DOHH2 (cell line): Measurements from ENCODE around the gene MRTO4.
"Not testable (repeated sequence)": the region's sequence is repeated elsewhere in the genome, so short reads cannot be mapped to it uniquely, and the experiment has no call there.

Source experiments
- H3F3A ChIP-seq: fragments of 200-600 bp; sonication (generic), shearing (Covaris generic); 2 replicates; pipeline ENCODE4 v1.6.0; 2016; ENCODE audit warnings: antibody characterized with exemption, mild to moderate bottlenecking; ENCODE audit not compliant: control insufficient read depth, insufficient read depth
- H3K27ac ChIP-seq: fragments of 200-600 bp; sonication (generic); 2 replicates; pipeline ENCODE4 v1.5.1; 2014; ENCODE audit warnings: low read depth, mild to moderate bottlenecking, low read length, moderate library complexity
- H3K27me3 ChIP-seq: fragments of 200-600 bp; sonication (generic); 2 replicates; pipeline ENCODE4 v1.6.1; 2014; ENCODE audit warnings: mild to moderate bottlenecking, low read length, mixed read lengths; ENCODE audit not compliant: control insufficient read depth
- H3K36me3 ChIP-seq: fragments of 200-600 bp; sonication (generic); 2 replicates; pipeline ENCODE4 v1.6.1; 2014; ENCODE audit warnings: mild to moderate bottlenecking, low read length, moderate library complexity, mixed read lengths; ENCODE audit not compliant: control insufficient read depth
- H3K4me1 ChIP-seq: fragments of 200-600 bp; sonication (generic); 2 replicates; pipeline ENCODE4 v1.6.1; 2014; ENCODE audit warnings: mild to moderate bottlenecking, low read length, mixed read lengths; ENCODE audit not compliant: control insufficient read depth
- H3K4me2 ChIP-seq: fragments of 200-600 bp; sonication (generic); 2 replicates; pipeline ENCODE4 v1.6.0; 2014; ENCODE audit warnings: mild to moderate bottlenecking, low read length, moderate library complexity
- H3K4me3 ChIP-seq: fragments of 200-600 bp; sonication (generic); 2 replicates; pipeline ENCODE4 v1.5.1; 2014; ENCODE audit warnings: mild to moderate bottlenecking, low read length, mixed read lengths
- H3K79me2 ChIP-seq: fragments of 200-600 bp; sonication (generic); 2 replicates; pipeline ENCODE4 v1.6.1; 2014; ENCODE audit warnings: mild to moderate bottlenecking, low read length, mixed read lengths; ENCODE audit not compliant: control insufficient read depth
- H3K9me2 ChIP-seq: fragments of 200-600 bp; sonication (generic); replicated peaks from 2 replicates; pipeline ENCODE4 v1.6.1; 2014; ENCODE audit warnings: mild to moderate bottlenecking, low read length, mixed read lengths; ENCODE audit not compliant: control insufficient read depth
- H3K9me3 ChIP-seq: fragments of 200-600 bp; sonication (generic); 2 replicates; pipeline ENCODE4 v1.6.1; 2014; ENCODE audit warnings: antibody characterized with exemption, low read length, mixed read lengths; ENCODE audit not compliant: control insufficient read depth, insufficient read depth
- H4K20me1 ChIP-seq: fragments of 200-600 bp; sonication (generic); 2 replicates; pipeline ENCODE4 v1.6.0; 2014; ENCODE audit warnings: low read depth, mild to moderate bottlenecking, antibody characterized with exemption, low read length, moderate library complexity; ENCODE audit not compliant: control insufficient read depth, insufficient read depth
- EZH2phosphoT487 ChIP-seq: fragments of 200-600 bp; sonication (generic); IDR thresholded peaks from 2 replicates; pipeline ENCODE4 v1.6.1; 2017; ENCODE audit warnings: borderline replicate concordance, mild to moderate bottlenecking, antibody characterized with exemption, low read length, moderate library complexity, mixed read lengths
- TF ChIP-seq, protein P1 (sequence below): fragments of 200-600 bp; sonication (generic); IDR thresholded peaks from one replicate; pipeline ENCODE4 v1.5.1; 2014; ENCODE audit warnings: antibody characterized with exemption, mild to moderate bottlenecking, low read depth, low read length; ENCODE audit not compliant: poor library complexity, severe bottlenecking

The MRTO4 gene

DNA sequence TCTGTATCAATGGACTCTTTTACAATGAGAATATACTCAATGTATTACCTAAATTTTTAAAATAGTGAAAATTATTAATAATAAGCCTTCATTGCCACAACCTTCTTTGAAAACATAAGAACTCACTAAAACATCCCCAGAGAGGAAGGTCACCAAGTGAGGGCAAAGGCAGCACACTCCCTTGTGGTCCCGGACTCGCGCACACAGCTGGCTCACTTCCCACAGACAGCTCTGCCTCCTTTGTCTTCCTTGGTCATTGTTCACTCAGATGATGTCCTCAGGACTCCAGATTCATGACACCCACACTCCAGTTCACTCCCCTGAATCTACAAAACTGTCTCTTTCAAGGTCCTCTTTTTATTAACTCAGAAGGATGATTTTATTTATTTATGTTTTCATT lies 22.4 kb upstream of the MRTO4 start:
- H3K36me3 ChIP-seq, result peaks cover 88% of the 10 kb centered on the region
- no peaks in the 10 kb centered on the region; the same call in 1 of the 2 replicates for H4K20me1 ChIP-seq
- TF ChIP-seq, protein P1, sequence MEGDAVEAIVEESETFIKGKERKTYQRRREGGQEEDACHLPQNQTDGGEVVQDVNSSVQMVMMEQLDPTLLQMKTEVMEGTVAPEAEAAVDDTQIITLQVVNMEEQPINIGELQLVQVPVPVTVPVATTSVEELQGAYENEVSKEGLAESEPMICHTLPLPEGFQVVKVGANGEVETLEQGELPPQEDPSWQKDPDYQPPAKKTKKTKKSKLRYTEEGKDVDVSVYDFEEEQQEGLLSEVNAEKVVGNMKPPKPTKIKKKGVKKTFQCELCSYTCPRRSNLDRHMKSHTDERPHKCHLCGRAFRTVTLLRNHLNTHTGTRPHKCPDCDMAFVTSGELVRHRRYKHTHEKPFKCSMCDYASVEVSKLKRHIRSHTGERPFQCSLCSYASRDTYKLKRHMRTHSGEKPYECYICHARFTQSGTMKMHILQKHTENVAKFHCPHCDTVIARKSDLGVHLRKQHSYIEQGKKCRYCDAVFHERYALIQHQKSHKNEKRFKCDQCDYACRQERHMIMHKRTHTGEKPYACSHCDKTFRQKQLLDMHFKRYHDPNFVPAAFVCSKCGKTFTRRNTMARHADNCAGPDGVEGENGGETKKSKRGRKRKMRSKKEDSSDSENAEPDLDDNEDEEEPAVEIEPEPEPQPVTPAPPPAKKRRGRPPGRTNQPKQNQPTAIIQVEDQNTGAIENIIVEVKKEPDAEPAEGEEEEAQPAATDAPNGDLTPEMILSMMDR, result no peak
- TF ChIP-seq EZH2phosphoT487, result no peak

DNA sequence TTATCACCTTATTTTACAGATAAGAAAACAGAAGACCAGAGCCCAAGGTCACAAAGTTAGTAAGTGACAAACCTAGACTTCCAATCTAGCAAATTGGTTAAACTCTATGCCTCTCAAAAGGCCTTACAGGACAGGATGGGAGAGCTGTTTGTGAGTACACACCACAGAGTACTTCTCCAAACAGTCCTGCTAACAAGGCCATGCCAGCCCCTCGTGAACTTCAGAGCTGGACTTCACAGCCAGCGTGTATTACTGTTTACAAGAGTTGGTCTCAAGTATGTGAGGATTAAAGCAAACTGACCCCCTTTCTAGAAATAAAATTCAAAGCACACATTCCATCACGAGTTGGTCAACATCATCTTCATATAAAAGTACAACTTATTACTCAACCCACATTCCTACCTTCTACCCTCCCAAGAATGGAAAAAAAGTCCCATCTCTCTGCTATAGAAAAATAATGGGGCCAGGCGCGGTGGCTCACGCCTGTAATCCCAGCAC lies 21.7 kb upstream of the MRTO4 start:
- TF ChIP-seq, protein P1, result no peak
- no peak for TF ChIP-seq EZH2phosphoT487
- Histone ChIP-seq H3K9me3 (no peaks in the 10 kb centered on the region), H3K4me2 (no peak overlapping the region), H3K27me3 (no peaks in the 10 kb centered on the region), H3K4me1 (no peaks in the 10 kb centered on the region), H3K79me2 (no peaks in the 10 kb centered on the region), H4K20me1 (no peaks in the 10 kb centered on the region), H3K9me2 (no peaks in the 10 kb centered on the region), H3K27ac (no peak overlapping the region), H3K4me3 (no peak overlapping the region), H3K36me3 (peaks cover 88% of the 10 kb centered on the region), H3F3A (no peaks in the 10 kb centered on the region)

More for the DNA sequence above, 22.4 kb upstream of the MRTO4 start:
- Histone ChIP-seq H3K4me2 (no peak overlapping the region), H3K9me3 (no peaks in the 10 kb centered on the region), H3K27ac (no peak overlapping the region), H3F3A (no peaks in the 10 kb centered on the region), H3K79me2 (no peaks in the 10 kb centered on the region), H3K4me3 (no peak overlapping the region), H3K4me1 (no peaks in the 10 kb centered on the region), H3K27me3 (no peaks in the 10 kb centered on the region), H3K9me2 (no peaks in the 10 kb centered on the region)

DNA sequence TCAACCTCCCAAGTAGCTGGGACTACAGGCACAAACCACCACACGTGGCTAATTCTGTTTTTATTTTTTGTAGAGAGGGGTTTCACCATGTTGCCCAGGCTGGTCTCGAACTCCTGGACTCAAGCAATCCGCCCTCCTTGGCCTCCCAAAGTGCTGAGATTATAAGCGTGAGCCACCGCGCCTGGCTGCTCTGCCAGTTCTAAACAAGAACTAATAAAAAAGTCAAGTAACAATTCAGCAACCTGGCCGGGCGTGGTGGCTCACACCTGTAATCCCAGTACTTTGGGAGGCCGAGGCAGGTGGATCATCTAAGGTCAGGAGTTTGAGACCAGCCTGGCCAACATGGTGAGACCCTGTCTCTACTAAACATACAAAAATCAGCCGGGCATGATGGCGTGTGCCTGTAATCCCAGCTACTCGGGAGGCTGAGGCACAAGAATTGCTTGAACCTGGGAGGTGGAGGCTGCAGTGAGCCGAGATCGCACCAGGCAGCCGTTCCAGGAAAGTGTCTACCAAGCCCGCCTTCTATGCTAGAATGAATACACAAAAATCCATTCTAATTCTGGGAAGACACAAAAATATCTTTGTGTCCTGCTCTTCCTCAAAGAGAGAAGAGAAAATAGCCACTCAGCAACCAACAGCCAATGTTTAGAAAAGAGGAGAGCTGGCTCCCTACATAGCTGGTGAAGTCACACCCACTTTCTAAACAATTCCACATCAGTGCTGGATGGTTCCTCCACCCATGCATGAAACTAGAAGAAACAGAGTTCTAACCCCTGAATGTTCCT lies 19.7 kb upstream of the MRTO4 start:
- not testable (repeated sequence) for H3K9me2 ChIP-seq, H3F3A ChIP-seq, H3K27ac ChIP-seq, H4K20me1 ChIP-seq, H3K27me3 ChIP-seq, H3K4me2 ChIP-seq, H3K9me3 ChIP-seq, H3K4me3 ChIP-seq, H3K4me1 ChIP-seq, H3K79me2 ChIP-seq
- peaks cover 78% of the 10 kb centered on the region for H3K36me3 ChIP-seq

DNA sequence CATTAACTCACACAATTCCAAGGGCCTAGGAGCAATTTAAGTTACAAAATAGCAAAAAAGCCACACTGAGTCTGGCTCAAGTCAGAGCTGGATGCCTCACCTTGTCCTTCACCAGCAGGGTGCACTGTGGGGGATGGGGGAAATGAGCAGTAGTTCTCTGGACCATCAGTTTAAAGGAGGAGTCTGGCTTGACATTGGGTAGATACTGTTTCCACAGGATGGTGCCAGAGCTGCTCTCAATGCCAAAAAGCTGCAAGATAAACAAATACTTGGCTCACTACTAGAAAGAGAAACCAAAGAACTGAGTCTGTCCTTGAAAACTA lies 19.1 kb upstream of the MRTO4 start:
- Histone ChIP-seq H3K27ac (no peak overlapping the region), H3K4me3 (no peak overlapping the region), H4K20me1 (no peaks in the 10 kb centered on the region), H3K4me2 (no peak overlapping the region), H3K9me2 (no peaks in the 10 kb centered on the region), H3K36me3 (peaks cover 78% of the 10 kb centered on the region), H3K9me3 (no peaks in the 10 kb centered on the region), H3F3A (no peaks in the 10 kb centered on the region), H3K27me3 (no peaks in the 10 kb centered on the region), H3K4me1 (no peaks in the 10 kb centered on the region), H3K79me2 (no peaks in the 10 kb centered on the region)
- no peak for TF ChIP-seq EZH2phosphoT487
- TF ChIP-seq, protein P1, result no peak
